ENCODE measurements around the gene AFAP1L1. TPM values are rescaled to one million over a fixed set of nuclear protein-coding genes. Genes with fewer than 3 reads are reported as not detected.

AFAP1L1 gene
- total RNA-seq, 1 donor from 2014 or later = 0.36 TPM

GRCh38 chr5:149323621-149324205, 52.1 kb downstream of the AFAP1L1 start:
- Histone ChIP-seq H3K79me2 (ENCODE audit: low read depth) (no peaks in the 10 kb centered on the region), H2AFZ (replicated peaks) (no peak overlapping the region), H3F3A (ENCODE audit: low read depth) (no peaks in the 10 kb centered on the region), H3K4me2 (no peak overlapping the region), H3K9me3 (ENCODE audit: low read depth) (no peaks in the 10 kb centered on the region), H3K4me1 (no peaks in the 10 kb centered on the region), H4K20me1 (ENCODE audit: low read depth) (no peaks in the 10 kb centered on the region), H3K27me3 (no peaks in the 10 kb centered on the region), H3K36me3 (no peaks in the 10 kb centered on the region), H3K4me3 (no peak overlapping the region), H3K9ac (no peak overlapping the region), H3K27ac (no peak overlapping the region)
- TF ChIP-seq EZH2 (IDR thresholded peaks at IDR 0.05) (no peak), EZH2phosphoT487 (IDR thresholded peaks at IDR 0.05) (no peak)
- TF ChIP-seq, protein P1, sequence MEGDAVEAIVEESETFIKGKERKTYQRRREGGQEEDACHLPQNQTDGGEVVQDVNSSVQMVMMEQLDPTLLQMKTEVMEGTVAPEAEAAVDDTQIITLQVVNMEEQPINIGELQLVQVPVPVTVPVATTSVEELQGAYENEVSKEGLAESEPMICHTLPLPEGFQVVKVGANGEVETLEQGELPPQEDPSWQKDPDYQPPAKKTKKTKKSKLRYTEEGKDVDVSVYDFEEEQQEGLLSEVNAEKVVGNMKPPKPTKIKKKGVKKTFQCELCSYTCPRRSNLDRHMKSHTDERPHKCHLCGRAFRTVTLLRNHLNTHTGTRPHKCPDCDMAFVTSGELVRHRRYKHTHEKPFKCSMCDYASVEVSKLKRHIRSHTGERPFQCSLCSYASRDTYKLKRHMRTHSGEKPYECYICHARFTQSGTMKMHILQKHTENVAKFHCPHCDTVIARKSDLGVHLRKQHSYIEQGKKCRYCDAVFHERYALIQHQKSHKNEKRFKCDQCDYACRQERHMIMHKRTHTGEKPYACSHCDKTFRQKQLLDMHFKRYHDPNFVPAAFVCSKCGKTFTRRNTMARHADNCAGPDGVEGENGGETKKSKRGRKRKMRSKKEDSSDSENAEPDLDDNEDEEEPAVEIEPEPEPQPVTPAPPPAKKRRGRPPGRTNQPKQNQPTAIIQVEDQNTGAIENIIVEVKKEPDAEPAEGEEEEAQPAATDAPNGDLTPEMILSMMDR (IDR thresholded peaks at IDR 0.05) = no peak
- Mint-ChIP-seq H3K4me3 (no peak overlapping the region), H3K36me3 (no peaks in the 10 kb centered on the region), H3K27me3 (ENCODE audit: insufficient read depth, low read depth) (peaks cover 2% of the 10 kb centered on the region), H3K9me3 (no peaks in the 10 kb centered on the region), H3K27ac (no peak overlapping the region), H3K4me1 (peaks cover 8% of the 10 kb centered on the region)
- no peak for DNase-seq (ENCODE audit: low spot score)

DNA sequence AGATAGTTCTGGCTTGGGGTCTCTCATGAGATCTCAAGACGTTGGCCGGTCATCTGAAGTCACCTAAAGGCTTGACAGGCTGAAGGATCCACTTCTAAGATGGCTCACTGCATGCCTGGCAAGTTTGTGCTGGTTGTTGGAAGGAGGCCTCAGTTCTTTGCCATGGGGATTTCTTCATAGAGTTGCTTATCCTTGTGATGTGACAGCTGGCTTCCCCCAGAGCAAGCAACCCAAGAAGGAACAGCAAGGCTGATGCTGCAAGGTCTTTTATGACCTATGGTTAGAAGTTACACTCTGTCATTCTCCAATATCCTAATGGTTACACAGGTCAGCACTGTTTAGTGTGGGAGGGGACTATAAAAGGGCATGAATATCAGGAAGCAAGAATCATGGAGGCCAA, 53.0 kb downstream of the AFAP1L1 start:
- DNase-seq (ENCODE audit: low spot score) = no peak
- H3K9me3 ChIP-seq (ENCODE audit: low read depth) = no peaks in the 10 kb centered on the region
- Mint-ChIP-seq H3K27me3 (ENCODE audit: insufficient read depth, low read depth) (peaks cover 4% of the 10 kb centered on the region), H3K4me3 (no peak overlapping the region), H3K9me3 (no peaks in the 10 kb centered on the region), H3K4me1 (peaks cover 8% of the 10 kb centered on the region), H3K36me3 (no peaks in the 10 kb centered on the region), H3K27ac (no peak overlapping the region)
- no peaks in the 10 kb centered on the region for H3K36me3 ChIP-seq
- H3K79me2 ChIP-seq (ENCODE audit: low read depth) = no peaks in the 10 kb centered on the region
- H4K20me1 ChIP-seq (ENCODE audit: low read depth) = no peaks in the 10 kb centered on the region
- no peak overlapping the region for H3K4me3 ChIP-seq
- no peaks in the 10 kb centered on the region for H3K4me1 ChIP-seq
- H2AFZ ChIP-seq (replicated peaks) = no peak overlapping the region
- H3K9ac ChIP-seq = no peak overlapping the region
- no peaks in the 10 kb centered on the region for H3F3A ChIP-seq (ENCODE audit: low read depth)
- no peak overlapping the region for H3K27ac ChIP-seq
- no peaks in the 10 kb centered on the region for H3K27me3 ChIP-seq
- no peak overlapping the region for H3K4me2 ChIP-seq
- TF ChIP-seq EZH2phosphoT487 (IDR thresholded peaks at IDR 0.05) (no peak), EZH2 (IDR thresholded peaks at IDR 0.05) (no peak)
- TF ChIP-seq, protein P1 (IDR thresholded peaks at IDR 0.05) = no peak

GRCh38 chr5:149325166-149325735, 53.6 kb downstream of the AFAP1L1 start:
- H3K4me2 ChIP-seq = no peak overlapping the region
- Mint-ChIP-seq H3K36me3 (no peaks in the 10 kb centered on the region), H3K9me3 (no peaks in the 10 kb centered on the region), H3K27me3 (ENCODE audit: insufficient read depth, low read depth) (peaks cover 4% of the 10 kb centered on the region), H3K4me1 (peaks cover 8% of the 10 kb centered on the region), H3K27ac (no peak overlapping the region), H3K4me3 (no peak overlapping the region)
- TF ChIP-seq EZH2phosphoT487 (IDR thresholded peaks at IDR 0.05) = no peak
- TF ChIP-seq, protein P1 (IDR thresholded peaks at IDR 0.05) = no peak
- TF ChIP-seq EZH2 (IDR thresholded peaks at IDR 0.05) = no peak
- no peak for DNase-seq (ENCODE audit: low spot score)
- no peaks in the 10 kb centered on the region for H3K36me3 ChIP-seq
- H3K27ac ChIP-seq = no peak overlapping the region
- H4K20me1 ChIP-seq (ENCODE audit: low read depth) = no peaks in the 10 kb centered on the region
- H3K4me3 ChIP-seq = no peak overlapping the region
- no peaks in the 10 kb centered on the region for H3F3A ChIP-seq (ENCODE audit: low read depth)
- no peaks in the 10 kb centered on the region for H3K9me3 ChIP-seq (ENCODE audit: low read depth)
- H3K27me3 ChIP-seq = no peaks in the 10 kb centered on the region
- no peak overlapping the region for H3K9ac ChIP-seq
- no peaks in the 10 kb centered on the region for H3K79me2 ChIP-seq (ENCODE audit: low read depth)
- H2AFZ ChIP-seq (replicated peaks) = no peak overlapping the region
- no peaks in the 10 kb centered on the region for H3K4me1 ChIP-seq

All from neural progenitor cell (in vitro differentiated cells).